Fibroblast of lung (primary cell): ENCODE measurements around the gene GET3. TPM values are rescaled to one million over a fixed set of nuclear protein-coding genes. Genes with fewer than 3 reads are reported as not detected.
"Not testable (repeated sequence)": the region's sequence is repeated elsewhere in the genome, so short reads cannot be mapped to it uniquely, and the experiment has no call there.

Experiments
- DNase-seq, 2 donors: peaks; one replicate each; pipeline versions ENCODE4 v3.0.0 to v3.0.0-alpha.2; 2010; ENCODE audit warnings: low read depth in 2 of 2
- H2AFZ ChIP-seq: 2 replicates; pipeline ENCODE4 v1.5.1; 2012; ENCODE audit warnings: low read length, control low read depth, inconsistent platforms
- H3K27ac ChIP-seq: 2 replicates; pipeline ENCODE4 v1.5.1; 2011; ENCODE audit warnings: low read length, control low read depth; ENCODE audit not compliant: insufficient read depth
- H3K27me3 ChIP-seq: 2 replicates; pipeline ENCODE4 v1.5.1; 2011; ENCODE audit warnings: mild to moderate bottlenecking, low read length; ENCODE audit not compliant: control insufficient read depth, insufficient read depth
- H3K36me3 ChIP-seq: 2 replicates; pipeline ENCODE4 v1.5.1; 2011; ENCODE audit warnings: low read length; ENCODE audit not compliant: control insufficient read depth, insufficient read depth
- H3K4me1 ChIP-seq: 2 replicates; pipeline ENCODE4 v1.5.1; 2011; ENCODE audit warnings: low read length; ENCODE audit not compliant: control insufficient read depth, insufficient read depth; ENCODE audit errors: extremely low read depth
- H3K4me2 ChIP-seq: 2 replicates; pipeline ENCODE4 v1.5.1; 2011; ENCODE audit warnings: low read length, control low read depth; ENCODE audit not compliant: insufficient read depth; ENCODE audit errors: extremely low read depth
- H3K4me3 ChIP-seq, 4 experiments: fragments of 200-600 bp in 1 of 4; sonication (generic) in 1 of 4; replicated peaks in 1 of 4; 2 replicates each; pipeline ENCODE4 v1.5.1; 2011 to 2016; ENCODE audit warnings: low read length in 4 of 4, low read depth in 3 of 4, mild to moderate bottlenecking in 3 of 4, control low read depth in 2 of 4, inconsistent platforms in 1 of 4, mixed read lengths in 1 of 4; ENCODE audit not compliant: insufficient read depth in 1 of 4; ENCODE audit errors: control extremely low read depth in 1 of 4
- H3K79me2 ChIP-seq: 2 replicates; pipeline ENCODE4 v1.5.1; 2012; ENCODE audit warnings: mild to moderate bottlenecking, low read length, inconsistent platforms; ENCODE audit not compliant: control insufficient read depth, insufficient read depth
- H3K9ac ChIP-seq: 2 replicates; pipeline ENCODE4 v1.5.1; 2011; ENCODE audit warnings: mild to moderate bottlenecking, low read length, control low read depth; ENCODE audit not compliant: insufficient read depth
- H3K9me3 ChIP-seq: 2 replicates; pipeline ENCODE4 v1.5.1; 2012; ENCODE audit warnings: low read depth, low read length; ENCODE audit not compliant: control insufficient read depth, insufficient read depth
- H4K20me1 ChIP-seq: 2 replicates; pipeline ENCODE4 v1.5.1; 2011; ENCODE audit warnings: low read length; ENCODE audit not compliant: control insufficient read depth, insufficient read depth; ENCODE audit errors: extremely low read depth
- EZH2 ChIP-seq: IDR thresholded peaks from 2 replicates; pipeline ENCODE4 v1.5.1; 2012; ENCODE audit warnings: low read length, control low read depth, mild to moderate bottlenecking; ENCODE audit errors: missing control alignments
- polyA plus RNA-seq, 2 donors: library from polyadenylated mRNA; depleted of rRNA in 1 of 2; stranded (reverse) in 1 of 2; unstranded in 1 of 2; fragments of >200 nt; gene quantifications; 2 replicates each; pipeline ENCODE4 v1.2.1, GENCODE V29; 2011 to 2012; ENCODE audit warnings: missing spikeins in 1 of 2
- total RNA-seq: library from RNA; depleted of rRNA; stranded (reverse); fragments of >200 nt; gene quantifications from 2 replicates; pipeline ENCODE4 v1.2.1, GENCODE V29; 2014
- TF ChIP-seq, protein P1 (sequence below), 2 donors: IDR thresholded peaks in 1 of 2; conservative IDR thresholded peaks in 1 of 2; 1 replicate in 1 of 2; 2 replicates in 1 of 2; pipeline ENCODE4 v1.5.1; 2011 to 2012; ENCODE audit warnings: low read length in 2 of 2, control low read depth in 1 of 2, inconsistent platforms in 1 of 2, low read depth in 1 of 2, mild to moderate bottlenecking in 1 of 2

Gene GET3
- total and polyA plus RNA-seq, 2 donors (not counting 1 experiment from before 2014, with no cell fraction given) = 94.1 to 123 TPM

DNA sequence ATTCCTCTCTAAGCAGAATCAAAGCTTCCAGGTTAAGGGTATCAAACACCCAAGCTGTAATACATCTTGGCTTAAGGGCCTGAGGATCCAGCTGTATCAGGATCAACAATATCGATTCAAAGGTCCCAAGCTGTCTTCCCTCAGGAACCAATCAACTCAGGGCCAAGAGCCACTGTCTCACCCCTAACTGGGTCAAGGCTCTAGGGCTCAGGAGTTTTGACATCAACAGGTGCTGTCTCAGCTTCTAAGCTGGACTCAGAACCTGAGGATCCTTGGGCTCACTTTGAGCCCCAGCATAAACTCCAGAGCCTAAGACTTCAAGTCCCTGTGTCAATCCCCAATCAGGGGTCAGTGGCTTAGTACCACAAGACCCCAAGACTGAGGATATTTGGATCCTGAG is 41.8 kb upstream of the GET3 start:
- no peaks in the 10 kb centered on the region for H3K4me1 ChIP-seq
- no peak for DNase-seq
- no peaks in the 10 kb centered on the region for H4K20me1 ChIP-seq
- H3K27ac ChIP-seq = no peak overlapping the region
- peak overlapping the region; percentile 58 to 86 (median 73) for H3K4me3 ChIP-seq
- no peaks in the 10 kb centered on the region for H3K79me2 ChIP-seq
- H3K36me3 ChIP-seq = peaks cover 4% of the 10 kb centered on the region
- peak overlapping the region; percentile 72 for H3K4me2 ChIP-seq
- H3K9ac ChIP-seq = peak overlapping the region; percentile 13
- TF ChIP-seq, protein P1, sequence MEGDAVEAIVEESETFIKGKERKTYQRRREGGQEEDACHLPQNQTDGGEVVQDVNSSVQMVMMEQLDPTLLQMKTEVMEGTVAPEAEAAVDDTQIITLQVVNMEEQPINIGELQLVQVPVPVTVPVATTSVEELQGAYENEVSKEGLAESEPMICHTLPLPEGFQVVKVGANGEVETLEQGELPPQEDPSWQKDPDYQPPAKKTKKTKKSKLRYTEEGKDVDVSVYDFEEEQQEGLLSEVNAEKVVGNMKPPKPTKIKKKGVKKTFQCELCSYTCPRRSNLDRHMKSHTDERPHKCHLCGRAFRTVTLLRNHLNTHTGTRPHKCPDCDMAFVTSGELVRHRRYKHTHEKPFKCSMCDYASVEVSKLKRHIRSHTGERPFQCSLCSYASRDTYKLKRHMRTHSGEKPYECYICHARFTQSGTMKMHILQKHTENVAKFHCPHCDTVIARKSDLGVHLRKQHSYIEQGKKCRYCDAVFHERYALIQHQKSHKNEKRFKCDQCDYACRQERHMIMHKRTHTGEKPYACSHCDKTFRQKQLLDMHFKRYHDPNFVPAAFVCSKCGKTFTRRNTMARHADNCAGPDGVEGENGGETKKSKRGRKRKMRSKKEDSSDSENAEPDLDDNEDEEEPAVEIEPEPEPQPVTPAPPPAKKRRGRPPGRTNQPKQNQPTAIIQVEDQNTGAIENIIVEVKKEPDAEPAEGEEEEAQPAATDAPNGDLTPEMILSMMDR (conservative IDR thresholded peaks at IDR 0.05 in 1 of 2, IDR thresholded peaks at IDR 0.05 in 1 of 2; ENCODE audit: low read depth in 1 of 2, low read length in 2 of 2) = no peak
- no peak for TF ChIP-seq EZH2
- H3K9me3 ChIP-seq = no peaks in the 10 kb centered on the region
- H3K27me3 ChIP-seq = no peaks in the 10 kb centered on the region
- no peak overlapping the region for H2AFZ ChIP-seq

DNA sequence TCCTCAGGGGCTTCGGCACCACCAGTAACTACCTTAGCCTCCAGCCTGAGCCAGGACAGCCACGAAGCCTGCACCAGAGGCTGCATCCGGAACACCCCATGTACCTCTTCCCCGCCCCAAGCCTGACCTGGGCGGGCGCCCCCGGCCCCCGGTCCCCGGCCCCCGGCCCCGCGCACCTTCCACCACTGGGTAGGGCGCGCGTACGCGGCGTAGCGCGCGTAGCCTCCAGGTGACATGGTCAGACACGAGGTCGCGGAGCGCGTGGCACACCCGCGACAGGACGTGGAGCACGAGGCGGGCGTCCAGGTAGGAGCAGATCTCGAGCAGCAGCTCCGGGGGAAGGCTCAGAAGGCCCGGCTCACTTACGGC is 41.3 kb upstream of the GET3 start:
- no peaks in the 10 kb centered on the region for H3K9me3 ChIP-seq
- peak overlapping the region; percentile 73 for H3K27ac ChIP-seq
- H3K4me1 ChIP-seq = no peaks in the 10 kb centered on the region
- no peaks in the 10 kb centered on the region for H4K20me1 ChIP-seq
- H3K4me2 ChIP-seq = peak overlapping the region; percentile 90
- no peaks in the 10 kb centered on the region for H3K27me3 ChIP-seq
- no peaks in the 10 kb centered on the region for H3K79me2 ChIP-seq
- peak overlapping the region; percentile 63 for H3K9ac ChIP-seq
- peak overlapping the region; percentile 58 to 86 (median 73) for H3K4me3 ChIP-seq
- peaks cover 4% of the 10 kb centered on the region for H3K36me3 ChIP-seq
- no peak for TF ChIP-seq EZH2
- TF ChIP-seq, protein P1 (conservative IDR thresholded peaks at IDR 0.05 in 1 of 2, IDR thresholded peaks at IDR 0.05 in 1 of 2; ENCODE audit: low read depth in 1 of 2, low read length in 2 of 2) = no peak
- peak overlapping the region; percentile 45 for H2AFZ ChIP-seq
- DNase-seq = no peak

DNA sequence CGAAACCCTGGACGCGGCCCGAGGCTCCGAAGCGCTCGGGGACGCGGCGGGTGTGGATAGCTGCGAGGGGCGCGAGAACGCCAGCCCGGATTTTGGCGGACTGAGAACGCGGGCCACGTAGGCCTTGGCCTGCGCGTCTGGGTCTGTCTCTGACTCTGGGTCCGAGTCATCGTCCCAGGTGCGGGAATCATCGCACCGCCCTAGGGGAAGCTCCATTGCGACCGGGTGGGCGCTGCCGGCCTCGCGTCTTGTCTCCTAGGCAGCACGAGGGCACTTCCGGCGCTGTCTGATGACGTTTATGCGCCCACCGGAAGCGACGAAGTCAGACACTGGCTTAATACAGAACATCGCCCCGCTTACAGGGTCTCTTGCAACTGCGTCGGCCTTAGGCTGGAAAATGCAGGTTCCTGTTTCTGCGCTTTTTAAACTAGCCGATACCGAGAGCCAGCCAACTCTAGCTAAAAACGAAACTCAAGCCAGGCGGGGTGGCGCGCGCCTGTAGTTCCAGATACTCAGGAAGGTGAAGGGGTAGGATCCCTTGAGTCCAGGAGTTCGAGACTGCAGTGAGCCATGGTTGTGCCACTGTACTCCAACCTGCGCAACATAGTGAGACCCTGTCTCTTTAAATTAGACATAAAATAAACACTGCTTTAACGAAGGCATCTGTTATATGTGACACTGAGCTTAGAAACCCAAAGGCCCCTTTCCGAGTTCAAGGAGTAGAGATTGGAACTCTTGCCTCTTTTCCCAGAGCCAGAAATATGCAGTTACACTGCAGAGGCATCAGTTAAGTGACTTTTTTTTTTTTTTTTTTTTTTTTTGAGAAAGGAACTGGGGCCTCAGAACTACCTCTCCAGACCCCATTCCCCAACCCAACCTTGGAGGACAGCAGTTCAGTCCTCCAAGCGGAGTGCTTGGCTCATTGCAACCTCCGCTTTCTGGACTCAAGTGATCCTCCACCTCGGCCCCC is 40.6 kb upstream of the GET3 start, which contains the start of gene FBXW9:
Gene FBXW9 (minus strand): TSS at position 266 of the 970 bp plus-strand sequence. CDS start 50 bp downstream, at position 216.
- no peaks in the 10 kb centered on the region for H3K79me2 ChIP-seq
- H3K4me3 ChIP-seq = peak within 1 kb of the TSS; percentile 58 to 86 (median 73)
- no peaks in the 10 kb centered on the region for H3K9me3 ChIP-seq
- no peaks in the 10 kb centered on the region for H4K20me1 ChIP-seq
- no peaks in the 10 kb centered on the region for H3K4me1 ChIP-seq
- H3K9ac ChIP-seq = peak within 1 kb of the TSS; percentile 63
- H3K27me3 ChIP-seq = no peaks in the 10 kb centered on the region
- TF ChIP-seq, protein P1 (conservative IDR thresholded peaks at IDR 0.05 in 1 of 2, IDR thresholded peaks at IDR 0.05 in 1 of 2; ENCODE audit: low read depth in 1 of 2, low read length in 2 of 2) = no peak
- TF ChIP-seq EZH2 = no peak
- peak within 1 kb of the TSS; percentile 90 for H3K4me2 ChIP-seq
- DNase-seq = peak; percentile 94 to 97
- peak within 1 kb of the TSS; percentile 73 for H3K27ac ChIP-seq
- H2AFZ ChIP-seq = peak within 1 kb of the TSS; percentile 76
- peaks cover 8% of the 10 kb centered on the region for H3K36me3 ChIP-seq

DNA sequence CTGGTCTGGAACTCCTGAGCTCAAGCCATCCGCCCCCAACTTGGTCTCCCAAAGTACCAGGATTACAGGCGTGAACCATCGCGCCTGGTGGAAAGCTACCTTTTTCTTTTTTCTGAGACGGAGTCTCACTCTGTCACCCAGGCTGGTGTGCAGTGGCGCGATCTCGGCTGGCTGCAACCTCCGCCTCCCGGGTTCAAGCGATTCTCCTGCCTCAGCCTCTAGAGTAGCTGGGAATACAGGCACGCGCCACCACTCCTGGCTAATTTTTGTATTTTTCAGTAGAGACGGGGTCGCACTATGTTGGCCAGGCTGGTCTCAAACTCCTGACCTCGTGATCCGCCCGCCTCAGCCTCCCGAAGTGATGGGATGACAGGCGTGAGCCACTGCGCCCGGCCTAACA is 39.9 kb upstream of the GET3 start:
- H2AFZ ChIP-seq, H3K27ac ChIP-seq, H3K9ac ChIP-seq, H3K27me3 ChIP-seq, H3K79me2 ChIP-seq, H3K4me3 ChIP-seq, H3K4me1 ChIP-seq, H4K20me1 ChIP-seq, H3K4me2 ChIP-seq, DNase-seq, H3K9me3 ChIP-seq: not testable (repeated sequence)
- H3K36me3 ChIP-seq = peaks cover 15% of the 10 kb centered on the region
